Keratinocyte (primary cell): ENCODE data around the gene RAB3D. TPM values are rescaled to one million over a fixed set of nuclear protein-coding genes. Genes with fewer than 3 reads are reported as not detected.

ENCODE experiments used
- DNase-seq: peaks from one replicate; pipeline ENCODE4 v3.0.0-alpha.2; 2011; ENCODE audit warnings: low read depth, missing footprints, low spot score
- FAIRE-seq: peaks from 2 replicates; lab custom pipeline; 2011; peaks lifted over from hg19 to GRCh38; lab: Jason Lieb, UNC
- H2AFZ ChIP-seq: 2 replicates; pipeline ENCODE4 v1.6.0; 2012; ENCODE audit warnings: low read length, control low read depth, inconsistent platforms; ENCODE audit not compliant: control insufficient read depth
- H3K27ac ChIP-seq: 2 replicates; pipeline ENCODE4 v1.5.1; 2011; ENCODE audit warnings: low read length; ENCODE audit not compliant: control insufficient read depth, insufficient read depth
- H3K27me3 ChIP-seq: 3 replicates; pipeline ENCODE4 v1.6.0; 2011; ENCODE audit warnings: low read length; ENCODE audit not compliant: control insufficient read depth, insufficient read depth; ENCODE audit errors: extremely low read depth
- H3K36me3 ChIP-seq, 2 experiments: 2 replicates in 1 of 2; 3 replicates in 1 of 2; pipeline ENCODE4 v1.5.1; 2011; ENCODE audit warnings: low read length in 2 of 2, mild to moderate bottlenecking in 1 of 2; ENCODE audit not compliant: control insufficient read depth in 2 of 2, insufficient read depth in 2 of 2; ENCODE audit errors: extremely low read depth in 1 of 2
- H3K4me1 ChIP-seq: 3 replicates; pipeline ENCODE4 v1.5.1; 2011; ENCODE audit warnings: low read length; ENCODE audit not compliant: control insufficient read depth, insufficient read depth; ENCODE audit errors: extremely low read depth
- H3K4me2 ChIP-seq: 3 replicates; pipeline ENCODE4 v1.6.0; 2011; ENCODE audit warnings: low read depth, low read length; ENCODE audit not compliant: control insufficient read depth, insufficient read depth; ENCODE audit errors: extremely low read depth
- H3K4me3 ChIP-seq, 3 experiments: fragments of 200-600 bp in 1 of 3; sonication (generic) in 1 of 3; 2 replicates in 2 of 3; 3 replicates in 1 of 3; pipeline ENCODE4 v1.5.1; 2011 to 2016; ENCODE audit warnings: low read length in 3 of 3, mild to moderate bottlenecking in 3 of 3, control low read depth in 2 of 3, inconsistent platforms in 1 of 3, low read depth in 1 of 3, mixed read lengths in 1 of 3, mixed run types in 1 of 3, moderate library complexity in 1 of 3; ENCODE audit not compliant: control insufficient read depth in 2 of 3, insufficient read depth in 2 of 3; ENCODE audit errors: extremely low read depth in 1 of 3
- H3K79me2 ChIP-seq: 2 replicates; pipeline ENCODE4 v1.6.0; 2012; ENCODE audit warnings: low read length; ENCODE audit not compliant: control insufficient read depth, insufficient read depth
- H3K9ac ChIP-seq: 3 replicates; pipeline ENCODE4 v1.6.0; 2011; ENCODE audit warnings: low read length; ENCODE audit not compliant: control insufficient read depth, insufficient read depth; ENCODE audit errors: extremely low read depth
- H3K9me1 ChIP-seq: 3 replicates; pipeline ENCODE4 v1.6.0; 2011; ENCODE audit warnings: low read length; ENCODE audit not compliant: control insufficient read depth, insufficient read depth; ENCODE audit errors: extremely low read depth
- H3K9me3 ChIP-seq: 2 replicates; pipeline ENCODE4 v1.5.1; 2012; ENCODE audit warnings: low read depth, low read length; ENCODE audit not compliant: control insufficient read depth
- H4K20me1 ChIP-seq: 3 replicates; pipeline ENCODE4 v1.6.0; 2011; ENCODE audit warnings: low read length; ENCODE audit not compliant: control insufficient read depth, insufficient read depth; ENCODE audit errors: extremely low read depth
- CTCF ChIP-seq, 3 experiments: IDR thresholded peaks in 1 of 3; conservative IDR thresholded peaks in 1 of 3; optimal IDR thresholded peaks in 1 of 3; 2 replicates in 2 of 3; 3 replicates in 1 of 3; pipeline versions ENCODE3 to v1.5.1; 2011; ENCODE audit warnings: low read length in 3 of 3, mild to moderate bottlenecking in 3 of 3, moderate library complexity in 2 of 3, control low read depth in 1 of 3, inconsistent platforms in 1 of 3; ENCODE audit not compliant: insufficient read depth in 2 of 3; ENCODE audit errors: extremely low read depth in 1 of 3
- EZH2 ChIP-seq: IDR thresholded peaks from one replicate; pipeline ENCODE4 v1.6.1; 2012; ENCODE audit warnings: inconsistent platforms, mild to moderate bottlenecking, low read length, moderate library complexity
- dilution Hi-C: fragments of 300-500 bp; cut with MboI; formaldehyde crosslinking; loops from one replicate; pipeline ENCODE4 v1.7.0; 2020; ENCODE audit warnings: low sequenced_read_pairs; ENCODE audit not compliant: extremely low pct_ligation_motif_present
- polyA plus RNA-seq, 5 experiments: library from polyadenylated mRNA; depleted of rRNA in 3 of 5; stranded (reverse) in 3 of 5; stranded (forward) in 1 of 5; unstranded in 1 of 5; fragments of >200 nt; gene quantifications; 1 replicate in 1 of 5; 2 replicates in 3 of 5; 3 replicates in 1 of 5; pipeline versions ENCODE4 v1.2.1 to v1.2.3, GENCODE V29; 2011 to 2012; ENCODE audit warnings: missing spikeins in 2 of 5, low read depth in 1 of 5, low replicate concordance in 1 of 5

The RAB3D gene
- polyA plus RNA-seq, 1 donor (not counting 4 experiments of a cell fraction or from before 2014, with no cell fraction given): 63.1 TPM

DNA sequence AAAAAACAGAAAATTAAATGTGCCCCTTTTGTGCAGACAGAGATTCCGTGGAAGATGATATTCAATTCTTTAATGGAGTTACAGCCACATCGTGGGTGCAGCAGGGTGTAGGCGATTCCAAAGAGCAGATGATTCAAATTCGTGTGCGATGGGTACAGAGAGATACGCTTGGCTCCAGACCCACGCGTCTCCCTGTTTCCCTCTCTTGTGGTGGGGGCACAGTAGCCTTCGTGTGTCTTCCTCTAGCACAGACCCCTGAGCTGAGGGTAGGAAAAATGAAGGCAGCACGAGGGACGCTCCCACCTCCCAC is 38.7 kb downstream of the RAB3D start:
- DNase-seq: no peak
- no peak overlapping the region for H2AFZ ChIP-seq
- TF ChIP-seq CTCF (optimal IDR thresholded peaks at IDR 0.05 in 1 of 3, IDR thresholded peaks at IDR 0.05 in 1 of 3, conservative IDR thresholded peaks at IDR 0.05 in 1 of 3; ENCODE audit: extremely low read depth in 1 of 3, insufficient read depth in 2 of 3, low read length in 3 of 3) (no peak), EZH2 (no peak)
- no peaks in the 10 kb centered on the region for H3K9me1 ChIP-seq
- H3K9me3 ChIP-seq: no peaks in the 10 kb centered on the region
- H3K9ac ChIP-seq: no peak overlapping the region
- no peak overlapping the region for H3K27ac ChIP-seq
- peaks cover 3% of the 10 kb centered on the region for H3K27me3 ChIP-seq
- H3K79me2 ChIP-seq: no peaks in the 10 kb centered on the region
- dilution Hi-C loops: no loop called here
- no peak for FAIRE-seq
- no peak overlapping the region for H3K4me3 ChIP-seq
- H4K20me1 ChIP-seq: no peaks in the 10 kb centered on the region
- H3K4me1 ChIP-seq: no peaks in the 10 kb centered on the region
- H3K36me3 ChIP-seq: no peaks in the 10 kb centered on the region
- H3K4me2 ChIP-seq: no peak overlapping the region

DNA sequence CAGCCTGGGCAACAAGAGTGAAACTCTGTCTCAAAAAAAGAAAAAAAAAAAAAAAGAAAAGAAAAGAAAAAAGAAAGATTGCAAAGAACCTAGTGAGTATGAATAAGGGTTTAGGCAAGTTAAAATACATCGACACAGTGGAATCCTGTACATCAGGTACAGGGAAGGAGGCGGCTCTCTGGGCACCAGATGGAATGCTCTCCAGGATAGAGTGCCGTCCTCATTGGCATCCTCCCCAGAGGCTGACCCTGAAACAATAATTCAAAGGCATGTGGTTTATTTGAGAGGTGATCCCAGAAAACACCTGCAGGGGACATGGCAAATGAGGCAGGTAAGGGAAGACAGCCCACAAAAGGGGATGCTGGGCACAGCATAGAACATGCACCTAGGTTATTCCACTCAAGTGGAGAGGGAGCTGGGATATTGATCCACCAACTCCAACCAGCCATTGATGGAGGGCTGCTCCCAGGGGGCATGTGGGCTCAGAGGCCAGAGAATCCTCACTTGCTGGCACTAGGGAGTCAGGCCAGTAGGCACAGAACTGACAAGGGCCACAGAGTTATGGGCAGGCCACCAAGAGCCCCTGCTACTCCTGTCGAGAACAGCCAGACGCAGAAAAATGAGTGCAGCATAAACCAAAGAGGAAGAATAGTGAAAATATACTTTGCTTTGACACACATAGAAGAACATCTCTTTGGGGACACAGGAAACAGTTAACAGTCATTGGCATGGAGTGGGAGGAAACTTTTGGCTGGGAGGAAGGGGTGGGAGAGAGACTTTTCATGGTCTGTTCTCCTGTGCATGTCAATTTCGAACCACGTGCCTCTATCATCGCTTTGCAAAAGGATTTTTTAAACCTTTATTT is 39.3 kb downstream of the RAB3D start:
- Histone ChIP-seq H3K36me3 (no peaks in the 10 kb centered on the region), H4K20me1 (no peaks in the 10 kb centered on the region), H3K4me1 (no peaks in the 10 kb centered on the region), H3K27ac (no peak overlapping the region), H3K9me1 (no peaks in the 10 kb centered on the region), H2AFZ (no peak overlapping the region), H3K9me3 (no peaks in the 10 kb centered on the region), H3K79me2 (no peaks in the 10 kb centered on the region), H3K4me3 (no peak overlapping the region), H3K4me2 (no peak overlapping the region), H3K9ac (no peak overlapping the region), H3K27me3 (peaks cover 3% of the 10 kb centered on the region)
- no peak for DNase-seq
- no peak for TF ChIP-seq EZH2
- TF ChIP-seq CTCF (optimal IDR thresholded peaks at IDR 0.05 in 1 of 3, IDR thresholded peaks at IDR 0.05 in 1 of 3, conservative IDR thresholded peaks at IDR 0.05 in 1 of 3; ENCODE audit: extremely low read depth in 1 of 3, insufficient read depth in 2 of 3, low read length in 3 of 3): no peak
- dilution Hi-C loops: no loop called here
- no peak for FAIRE-seq
